IMR-90 (cell line): ENCODE results near the gene DAAM1. TPM values are rescaled to one million over a fixed set of nuclear protein-coding genes. Genes with fewer than 3 reads are reported as not detected.

Source experiments
- ATAC-seq: fragments of 200-7000 bp; cut with Tn5 transposase; 2 replicates; pipeline ENCODE4 v1.9.1; 2020; ENCODE audit warnings: low read depth, mild to moderate bottlenecking, moderate library complexity
- BruUV-seq: library from RNA; stranded (reverse); fragments of 400-500 nt; replicated peaks from 2 replicates; lab custom pipeline; 2021; lab: Mats Ljungman, UMichigan
- CTCF ChIA-PET: fragments of 300-600 bp; formaldehyde crosslinking; extraction: SDS; loops from one replicate; lab custom pipeline; 2021; ENCODE audit warnings: antibody characterized with exemption; lab: Yijun Ruan, JAX
- POLR2A ChIA-PET: fragments of 300-600 bp; sonication (Branson Sonifier 250); formaldehyde crosslinking; loops from one replicate; lab custom pipeline; 2022; ENCODE audit warnings: antibody characterized with exemption; ENCODE audit not compliant: unreplicated experiment; lab: Charles Lee
- DNase-seq: peaks from one replicate; pipeline ENCODE4 v3.0.0; 2013
- H2AFZ ChIP-seq: replicated peaks from 2 replicates; pipeline ENCODE3; 2013; ENCODE audit warnings: low read length, mild to moderate bottlenecking; ENCODE audit not compliant: poor library complexity
- H2AK5ac ChIP-seq: 2 replicates; pipeline ENCODE4 v1.6.1; 2013; ENCODE audit warnings: low read depth, low read length, inconsistent platforms
- H2AK9ac ChIP-seq: replicated peaks from 2 replicates; pipeline ENCODE3; 2013; ENCODE audit warnings: mild to moderate bottlenecking, low read depth, low read length, moderate library complexity; ENCODE audit not compliant: poor library complexity
- H2BK120ac ChIP-seq: 2 replicates; pipeline ENCODE4 v1.6.1; 2013; ENCODE audit warnings: low read depth, low read length, inconsistent platforms
- H2BK15ac ChIP-seq: 3 replicates; pipeline ENCODE4 v1.6.1; 2013; ENCODE audit warnings: low read depth, low read length, inconsistent platforms
- H2BK20ac ChIP-seq: 2 replicates; pipeline ENCODE4 v1.6.1; 2013; ENCODE audit warnings: low read depth, mild to moderate bottlenecking, inconsistent platforms, low read length, moderate library complexity
- H2BK5ac ChIP-seq: 2 replicates; pipeline ENCODE4 v1.6.1; 2013; ENCODE audit warnings: mild to moderate bottlenecking, low read depth, low read length, inconsistent platforms; ENCODE audit not compliant: poor library complexity, severe bottlenecking
- H3K14ac ChIP-seq: replicated peaks from 2 replicates; pipeline ENCODE4 v1.6.1; 2013; ENCODE audit warnings: low read depth, low read length, inconsistent platforms
- H3K18ac ChIP-seq: 2 replicates; pipeline ENCODE4 v1.6.1; 2013; ENCODE audit warnings: low read depth, low read length, control low read depth
- H3K23ac ChIP-seq: 2 replicates; pipeline ENCODE4 v1.6.1; 2013; ENCODE audit warnings: low read depth, low read length, inconsistent platforms
- H3K27ac ChIP-seq: 2 replicates; pipeline ENCODE4 v1.5.1; 2013; ENCODE audit warnings: mild to moderate bottlenecking, control low read depth, low read length; ENCODE audit not compliant: insufficient read depth
- H3K27me3 ChIP-seq: 2 replicates; pipeline ENCODE4 v1.6.1; 2013; ENCODE audit warnings: low read length; ENCODE audit not compliant: control insufficient read depth, insufficient read depth
- H3K36me3 ChIP-seq: 2 replicates; pipeline ENCODE4 v1.6.1; 2013; ENCODE audit warnings: low read length, mixed read lengths; ENCODE audit not compliant: control insufficient read depth, insufficient read depth
- H3K4ac ChIP-seq: 2 replicates; pipeline ENCODE4 v1.6.1; 2013; ENCODE audit warnings: low read depth, low read length, inconsistent platforms
- H3K4me1 ChIP-seq: 2 replicates; pipeline ENCODE4 v1.6.1; 2013; ENCODE audit warnings: low read length, mixed read lengths; ENCODE audit not compliant: control insufficient read depth, insufficient read depth
- H3K4me2 ChIP-seq: 2 replicates; pipeline ENCODE4 v1.6.1; 2013; ENCODE audit warnings: low read depth, mild to moderate bottlenecking, control low read depth, low read length, moderate library complexity
- H3K4me3 ChIP-seq: 2 replicates; pipeline ENCODE4 v1.5.1; 2013; ENCODE audit warnings: low read depth, mild to moderate bottlenecking, control low read depth, low read length, moderate library complexity; ENCODE audit not compliant: insufficient read depth
- H3K56ac ChIP-seq: 2 replicates; pipeline ENCODE4 v1.6.1; 2013; ENCODE audit warnings: low read length, inconsistent platforms; ENCODE audit not compliant: insufficient read depth; ENCODE audit errors: extremely low read depth
- H3K79me1 ChIP-seq, 2 experiments: 2 replicates each; pipeline ENCODE4 v1.6.1; 2013; ENCODE audit warnings: low read length in 2 of 2, inconsistent platforms in 1 of 2, low read depth in 1 of 2
- H3K9ac ChIP-seq: 2 replicates; pipeline ENCODE4 v1.6.1; 2013; ENCODE audit warnings: low read depth, low read length, control low read depth
- H3K9me1 ChIP-seq: 2 replicates; pipeline ENCODE4 v1.6.1; 2013; ENCODE audit warnings: low read length, inconsistent platforms; ENCODE audit not compliant: insufficient read depth
- H3K9me3 ChIP-seq: 2 replicates; pipeline ENCODE4 v1.6.1; 2013; ENCODE audit warnings: low read length; ENCODE audit not compliant: control insufficient read depth, insufficient read depth
- H4K20me1 ChIP-seq: 2 replicates; pipeline ENCODE4 v1.6.1; 2013; ENCODE audit warnings: low read length, inconsistent platforms; ENCODE audit not compliant: insufficient read depth
- H4K5ac ChIP-seq: 2 replicates; pipeline ENCODE4 v1.6.1; 2013; ENCODE audit warnings: mild to moderate bottlenecking, low read depth, low read length, control low read depth
- H4K8ac ChIP-seq, 2 experiments: 2 replicates each; pipeline ENCODE4 v1.6.1; 2013; ENCODE audit warnings: low read depth in 2 of 2, low read length in 2 of 2, control low read depth in 1 of 2, inconsistent platforms in 1 of 2
- H4K91ac ChIP-seq: 2 replicates; pipeline ENCODE4 v1.6.1; 2013; ENCODE audit warnings: low read depth, low read length, inconsistent platforms; ENCODE audit not compliant: insufficient read depth
- BHLHE40 ChIP-seq: fragments of 150-350 bp; IDR thresholded peaks from 2 replicates; pipeline ENCODE4 v1.6.1; 2016; ENCODE audit warnings: mild to moderate bottlenecking, low read depth, low read length
- CEBPB ChIP-seq: IDR thresholded peaks from 2 replicates; pipeline ENCODE4 v1.6.1; 2012; ENCODE audit warnings: low read depth, low read length, improper control_type of control experiment
- CHD1 ChIP-seq: IDR thresholded peaks from 2 replicates; pipeline ENCODE4 v1.6.1; 2012; ENCODE audit warnings: low read depth, low read length, improper control_type of control experiment
- CTCF ChIP-seq: conservative IDR thresholded peaks from 2 replicates; pipeline ENCODE4 v1.5.1; 2012; ENCODE audit warnings: mild to moderate bottlenecking, low read depth, low read length, improper control_type of control experiment
- FOS ChIP-seq: fragments of 150-350 bp; IDR thresholded peaks from 2 replicates; pipeline ENCODE4 v1.6.1; 2016; ENCODE audit warnings: low read depth, low read length
- MAFK ChIP-seq: IDR thresholded peaks from 2 replicates; pipeline ENCODE4 v1.6.1; 2012; ENCODE audit warnings: low read depth, low read length, improper control_type of control experiment
- MAZ ChIP-seq: IDR thresholded peaks from 2 replicates; pipeline ENCODE4 v1.6.1; 2012; ENCODE audit warnings: low read depth, mild to moderate bottlenecking, low read length, improper control_type of control experiment, moderate library complexity, borderline replicate concordance
- NFE2L2 ChIP-seq: fragments of 150-350 bp; IDR thresholded peaks from 2 replicates; pipeline ENCODE4 v1.6.1; 2016; ENCODE audit warnings: low read depth, mild to moderate bottlenecking, low read length
- POLR2A ChIP-seq: IDR thresholded peaks from 2 replicates; pipeline ENCODE4 v1.6.1; 2012; ENCODE audit warnings: mild to moderate bottlenecking, low read depth, low read length
- RAD21 ChIP-seq: IDR thresholded peaks from 2 replicates; pipeline ENCODE4 v1.6.1; 2012; ENCODE audit warnings: low read length, improper control_type of control experiment
- SMC3 ChIP-seq: fragments of 150-350 bp; IDR thresholded peaks from 2 replicates; pipeline ENCODE4 v1.6.1; 2016; ENCODE audit warnings: low read depth, mild to moderate bottlenecking, antibody characterized with exemption, low read length, moderate library complexity
- USF2 ChIP-seq: fragments of 150-350 bp; IDR thresholded peaks from 2 replicates; pipeline ENCODE4 v1.6.1; 2017; ENCODE audit warnings: mild to moderate bottlenecking, antibody characterized with exemption, low read length, low read depth
- WGBS, 2 experiments: methylation state at CpG; one replicate each; pipeline versions ENCODE4 v1.1.5 to v1.1.7; 2013; ENCODE audit warnings: missing lambda C conversion rate in 2 of 2; ENCODE audit not compliant: insufficient read length in 1 of 2; ENCODE audit errors: extremely low coverage in 2 of 2; 5-methylcytosine and 5-hydroxymethylcytosine counted together
- dilution Hi-C: fragments of 300-500 bp; cut with HindIII; formaldehyde crosslinking; loops from one replicate; pipeline ENCODE4 v1.14.3; 2018; ENCODE audit warnings: low sequenced_read_pairs; ENCODE audit not compliant: unreplicated experiment
- in situ Hi-C: fragments of 300-500 bp; cut with MboI; formaldehyde crosslinking; loops from 3 replicates; pipeline ENCODE4 v1.14.3; 2019; ENCODE audit warnings: low sequenced_read_pairs, inconsistent platforms, mixed read lengths
- intact Hi-C: fragments of 100-400 bp; cut with micrococcal nuclease; formaldehyde crosslinking; loops from 2 replicates; pipeline ENCODE4 v1.10.0; 2022
- polyA plus RNA-seq, 3 experiments: library from polyadenylated mRNA; depleted of rRNA; stranded (reverse); fragments of >200 nt; gene quantifications; 2 replicates each; pipeline ENCODE4 v1.2.3, GENCODE V29; 2012; ENCODE audit warnings: low replicate concordance in 1 of 3
- total RNA-seq: library from RNA; depleted of rRNA; stranded (reverse); fragments of >200 nt; gene quantifications from 2 replicates; pipeline ENCODE4 v1.2.3, GENCODE V29; 2012

The DAAM1 gene
- total and polyA plus RNA-seq, 2 of the 4 experiments (the other 2 are of a cell fraction): 4.8 to 5.4 TPM

- Histone ChIP-seq H3K23ac (no peak overlapping the region), H4K20me1 (no peaks in the 10 kb centered on the region), H4K8ac (no peak overlapping the region), H3K4me2 (no peak overlapping the region), H2BK20ac (no peak overlapping the region), H3K27ac (no peak overlapping the region), H3K56ac (no peak overlapping the region), H3K4me1 (peaks cover 2% of the 10 kb centered on the region; the same call in 1 of the 2 replicates), H2AFZ (no peak overlapping the region), H3K4me3 (no peak overlapping the region), H3K9me1 (no peaks in the 10 kb centered on the region), H2AK9ac (no peak overlapping the region), H3K36me3 (no peaks in the 10 kb centered on the region), H3K18ac (no peak overlapping the region), H3K27me3 (peaks cover 21% of the 10 kb centered on the region), H3K4ac (no peak overlapping the region), H2AK5ac (no peak overlapping the region), H3K79me1 (no peaks in the 10 kb centered on the region), H3K14ac (no peak overlapping the region), H3K9me3 (no peaks in the 10 kb centered on the region), H4K91ac (no peak overlapping the region), H3K9ac (no peak overlapping the region), H4K5ac (no peak overlapping the region), H2BK5ac (no peak overlapping the region), H2BK120ac (no peak overlapping the region), H2BK15ac (no peak overlapping the region)
- no peak for DNase-seq
- TF ChIP-seq POLR2A: no peak
- TF ChIP-seq USF2: no peak
- TF ChIP-seq NFE2L2: no peak
- no peak for TF ChIP-seq RAD21
- no peak for TF ChIP-seq CEBPB
- no peak for TF ChIP-seq BHLHE40
- no peak for TF ChIP-seq CTCF
- TF ChIP-seq FOS: no peak
- TF ChIP-seq CHD1: no peak
- no peak for TF ChIP-seq MAZ
- no peak for TF ChIP-seq MAFK
- TF ChIP-seq SMC3: no peak
- WGBS, 2 experiments: 83% methylated on average over 1 of the region's 2 CpGs; no CpG with 5 or more reads in 1 of the 2 experiments
- intact Hi-C loops: no loop called here
- no TSS peak for BruUV-seq
- dilution Hi-C loops: no loop called here
- ChIA-PET CTCF (no interaction called here), POLR2A (no interaction called here)
- ATAC-seq: no peak
- in situ Hi-C loops: no loop called here
Observed at GRCh38 chr14:59150990-59151389, 37.5 kb upstream of the DAAM1 start.
